Pericardium fibroblast (primary cell): ENCODE measurements around the gene IFNL2. TPM values are rescaled to one million over a fixed set of nuclear protein-coding genes. Genes with fewer than 3 reads are reported as not detected.

Experiments
- total RNA-seq: library from RNA; depleted of rRNA; stranded (reverse); fragments of >200 nt; gene quantifications from 2 replicates; pipeline ENCODE4 v1.2.3, GENCODE V29; 2015

The IFNL2 gene
- not detected in 2 replicates for total RNA-seq

GRCh38 chr19:39268085-39268484 lies at the start of gene IFNL2:
TSS of gene IFNL2 (plus strand) at chr19:39268396. CDS start at chr19:39268569, 173 bp downstream.

GRCh38 chr19:39244410-39245100 lies 23.6 kb upstream of the IFNL2 start, which contains the start of gene IFNL3:
TSS of gene IFNL3 (minus strand) at chr19:39245006. CDS start at chr19:39244967, 39 bp downstream.

GRCh38 chr19:39248806-39249205 lies 19.4 kb upstream of the IFNL2 start, which contains the start of gene IFNL4:
TSS of gene IFNL4 (minus strand) at chr19:39248856.

GRCh38 chr19:39296055-39296645 lies 28.0 kb downstream of the IFNL2 start, which contains the start of gene IFNL1:
TSS of gene IFNL1 (plus strand) at chr19:39296407. CDS start at chr19:39296422, 15 bp downstream.

Other genes with a start within 250 kb of the IFNL2 start
- gene FBXO27, start 235.8 kb upstream of the IFNL2 start, total RNA-seq: 1.5 and 4.6 TPM in 2 replicates
- not detected in 2 replicates for gene ACP7, start 184.0 kb upstream of the IFNL2 start, total RNA-seq
- gene PAK4, start 142.6 kb upstream of the IFNL2 start, total RNA-seq: 8.2 and 9.0 TPM in 2 replicates
- gene NCCRP1, start 71.4 kb upstream of the IFNL2 start, total RNA-seq: not detected in 2 replicates
- gene SYCN, start 64.1 kb upstream of the IFNL2 start, total RNA-seq: not detected in 2 replicates
- gene IFNL3, start 23.4 kb upstream of the IFNL2 start, total RNA-seq: not detected in 2 replicates
- not detected in 2 replicates for gene IFNL4, start 19.5 kb upstream of the IFNL2 start, total RNA-seq
- gene IFNL1, start 28.0 kb downstream of the IFNL2 start, total RNA-seq: not detected in 2 replicates
- gene LRFN1, start 52.5 kb downstream of the IFNL2 start, total RNA-seq: 0.34 and 0.82 TPM in 2 replicates
- 1.4 TPM in 1 of 2 replicates, not detected in the other for gene GMFG, start 67.6 kb downstream of the IFNL2 start, total RNA-seq
- gene SAMD4B, start 74.0 kb downstream of the IFNL2 start, total RNA-seq: 54.0 and 68.6 TPM in 2 replicates
- 25.4 and 32.8 TPM in 2 replicates for gene PAF1, start 122.7 kb downstream of the IFNL2 start, total RNA-seq
- gene MED29, start 123.0 kb downstream of the IFNL2 start, total RNA-seq: 23.7 and 33.6 TPM in 2 replicates
- 100 and 116 TPM in 2 replicates for gene ZFP36, start 138.5 kb downstream of the IFNL2 start, total RNA-seq
- 18.3 and 29.1 TPM in 2 replicates for gene PLEKHG2, start 144.3 kb downstream of the IFNL2 start, total RNA-seq
- 2,259 and 2,454 TPM in 2 replicates for gene RPS16, start 167.6 kb downstream of the IFNL2 start, total RNA-seq
- gene SUPT5H, start 177.2 kb downstream of the IFNL2 start, total RNA-seq: 66.2 and 68.4 TPM in 2 replicates
- gene TIMM50, start 212.4 kb downstream of the IFNL2 start, total RNA-seq: 49.8 and 59.7 TPM in 2 replicates
- 0.23 and 1.2 TPM in 2 replicates for gene DLL3, start 230.6 kb downstream of the IFNL2 start, total RNA-seq
- gene SELENOV, start 246.7 kb downstream of the IFNL2 start, total RNA-seq: not detected in 2 replicates